Kidney epithelial cell (primary cell): ENCODE data around the gene RNF157. TPM values are rescaled to one million over a fixed set of nuclear protein-coding genes. Genes with fewer than 3 reads are reported as not detected.

Source experiments
- DNase-seq: peaks from one replicate; pipeline ENCODE4 v3.0.0-alpha.2; 2010; ENCODE audit warnings: low read depth
- H3K27me3 ChIP-seq: 2 replicates; pipeline ENCODE4 v1.6.0; 2011; ENCODE audit warnings: low read length; ENCODE audit not compliant: control insufficient read depth, insufficient read depth
- H3K36me3 ChIP-seq: 2 replicates; pipeline ENCODE4 v1.5.1; 2011; ENCODE audit warnings: low read length; ENCODE audit not compliant: control insufficient read depth, insufficient read depth
- H3K4me3 ChIP-seq: 2 replicates; pipeline ENCODE4 v1.5.1; 2011; ENCODE audit warnings: low read depth, mild to moderate bottlenecking, control low read depth, low read length
- CTCF ChIP-seq: IDR thresholded peaks from 2 replicates; pipeline ENCODE4 v1.5.1; 2011; ENCODE audit warnings: mild to moderate bottlenecking, moderate library complexity, low read length, control low read depth, inconsistent platforms; ENCODE audit not compliant: insufficient read depth, poor library complexity, severe bottlenecking
- total RNA-seq: library from RNA; depleted of rRNA; stranded (reverse); fragments of >200 nt; gene quantifications from 2 replicates; pipeline ENCODE4 v1.2.3, GENCODE V29; 2015

RNF157 gene
- total RNA-seq, 1 donor from 2014 or later = 6.0 TPM

- Histone ChIP-seq H3K4me3 (peak overlapping the region; percentile 80), H3K27me3 (no peaks in the 10 kb centered on the region), H3K36me3 (peaks cover 2% of the 10 kb centered on the region)
- TF ChIP-seq CTCF = no peak
- DNase-seq = no peak
Observed at GRCh38 chr17:76266244-76266938, 26.1 kb upstream of the RNF157 start.

- DNase-seq = no peak
- no peak for TF ChIP-seq CTCF
- Histone ChIP-seq H3K36me3 (peaks cover under 1% of the 10 kb centered on the region), H3K27me3 (no peaks in the 10 kb centered on the region), H3K4me3 (peak overlapping the region; percentile 80)
Observed at GRCh38 chr17:76265624-76266243, 25.4 kb upstream of the RNF157 start.

GRCh38 chr17:76264755-76265623 lies 24.7 kb upstream of the RNF157 start, which contains the start of gene UBALD2:
UBALD2 (plus strand) TSS chr17:76265348; CDS start chr17:76265506, 158 bp downstream.
- H3K4me3 ChIP-seq = peak within 1 kb of the TSS; percentile 80
- H3K27me3 ChIP-seq = no peaks in the 10 kb centered on the region
- TF ChIP-seq CTCF = no peak
- no peaks in the 10 kb centered on the region for H3K36me3 ChIP-seq
- DNase-seq = peak; percentile 98

GRCh38 chr17:76264425-76264754 lies 24.1 kb upstream of the RNF157 start:
- no peak for TF ChIP-seq CTCF
- H3K4me3 ChIP-seq = no peak overlapping the region
- H3K27me3 ChIP-seq = no peaks in the 10 kb centered on the region
- no peak for DNase-seq
- no peaks in the 10 kb centered on the region for H3K36me3 ChIP-seq

GRCh38 chr17:76263896-76264295 lies 23.6 kb upstream of the RNF157 start:
- H3K27me3 ChIP-seq = no peaks in the 10 kb centered on the region
- DNase-seq = no peak
- TF ChIP-seq CTCF = no peak
- no peak overlapping the region for H3K4me3 ChIP-seq
- no peaks in the 10 kb centered on the region for H3K36me3 ChIP-seq
